ENCODE data around the gene ADIPOQ. TPM values are rescaled to one million over a fixed set of nuclear protein-coding genes. Genes with fewer than 3 reads are reported as not detected.
"Not testable (repeated sequence)": the region's sequence is repeated elsewhere in the genome, so short reads cannot be mapped to it uniquely, and the experiment has no call there.

ADIPOQ gene
- total RNA-seq, 1 donor from 2014 or later, result not detected

GRCh38 chr3:186841620-186842019 is 890 bp upstream of the ADIPOQ start:
- intact Hi-C loops (cut with micrococcal nuclease), result no loop called here
- peak; percentile 28 for DNase-seq
- Mint-ChIP-seq H3K27me3 (peaks cover 22% of the 10 kb centered on the region), H3K4me1 (no peaks in the 10 kb centered on the region), H3K27ac (no peak overlapping the region), H3K4me3 (no peak overlapping the region), H3K9me3 (no peaks in the 10 kb centered on the region), H3K36me3 (ENCODE audit: low read depth) (no peaks in the 10 kb centered on the region)

GRCh38 chr3:186843039-186843432 is 526 bp downstream of the ADIPOQ start:
- Mint-ChIP-seq H3K36me3 (ENCODE audit: low read depth) (no peaks in the 10 kb centered on the region), H3K9me3 (no peaks in the 10 kb centered on the region)

GRCh38 chr3:186844908-186845307 is 2.4 kb downstream of the ADIPOQ start:
- Mint-ChIP-seq H3K36me3 (ENCODE audit: low read depth) (no peaks in the 10 kb centered on the region), H3K4me1 (peaks cover 8% of the 10 kb centered on the region), H3K27ac (no peak overlapping the region), H3K4me3 (no peak overlapping the region), H3K27me3 (peaks cover 26% of the 10 kb centered on the region), H3K9me3 (no peaks in the 10 kb centered on the region)
- intact Hi-C loops (cut with micrococcal nuclease), result loop anchor here (5.0 kb wide), 3 partner anchors 37 to 267 kb away; no protein-coding TSS in a partner anchor
- DNase-seq, result peak; percentile 42

More at GRCh38 chr3:186843039-186843432, 526 bp downstream of the ADIPOQ start:
- intact Hi-C loops (cut with micrococcal nuclease), result no loop called here
- peak; percentile 44 for DNase-seq
- Mint-ChIP-seq H3K4me3 (no peak overlapping the region), H3K4me1 (peaks cover 3% of the 10 kb centered on the region), H3K27me3 (peaks cover 29% of the 10 kb centered on the region), H3K27ac (no peak overlapping the region)

- intact Hi-C loops (cut with micrococcal nuclease), result loop anchor here (5.0 kb wide), 3 partner anchors 37 to 267 kb away; no protein-coding TSS in a partner anchor
- no peaks in the 10 kb centered on the region for H3K9me3 Mint-ChIP-seq
- no peak overlapping the region for H3K27ac Mint-ChIP-seq
- no peak overlapping the region for H3K4me3 Mint-ChIP-seq
- no peaks in the 10 kb centered on the region for H3K36me3 Mint-ChIP-seq (ENCODE audit: low read depth)
- H3K4me1 Mint-ChIP-seq, result peaks cover 8% of the 10 kb centered on the region
- DNase-seq, result peak; percentile 49
- peaks cover 26% of the 10 kb centered on the region for H3K27me3 Mint-ChIP-seq
Observed at GRCh38 chr3:186845756-186846155, 3.2 kb downstream of the ADIPOQ start.

- Mint-ChIP-seq H3K4me3 (no peak overlapping the region), H3K27me3 (peaks cover 26% of the 10 kb centered on the region), H3K36me3 (ENCODE audit: low read depth) (no peaks in the 10 kb centered on the region), H3K9me3 (no peaks in the 10 kb centered on the region), H3K4me1 (peaks cover 13% of the 10 kb centered on the region), H3K27ac (no peak overlapping the region)
- peak; percentile 29 for DNase-seq
- intact Hi-C loops (cut with micrococcal nuclease), result loop anchor here (5.0 kb wide), 3 partner anchors 35 to 265 kb away; no protein-coding TSS in a partner anchor
Observed at GRCh38 chr3:186847437-186847836, 4.9 kb downstream of the ADIPOQ start.

- intact Hi-C loops (cut with micrococcal nuclease), result loop anchor here (1.0 to 5.0 kb wide), 9 partner anchors 33 to 316 kb away; partner anchors contain the start of gene ST6GAL1
- DNase-seq, result peak; percentile 73
- Mint-ChIP-seq H3K27ac (peak overlapping the region; percentile 2), H3K9me3 (peaks cover 5% of the 10 kb centered on the region), H3K27me3 (peaks cover 22% of the 10 kb centered on the region), H3K4me3 (no peak overlapping the region), H3K4me1 (peaks cover 15% of the 10 kb centered on the region), H3K36me3 (ENCODE audit: low read depth) (no peaks in the 10 kb centered on the region)
Observed at GRCh38 chr3:186849374-186849975, 7.0 kb downstream of the ADIPOQ start.

GRCh38 chr3:186851835-186852234 is 9.3 kb downstream of the ADIPOQ start:
- H3K9me3 Mint-ChIP-seq; H3K36me3 Mint-ChIP-seq (ENCODE audit: low read depth); H3K4me3 Mint-ChIP-seq; H3K27me3 Mint-ChIP-seq; intact Hi-C loops (cut with micrococcal nuclease); DNase-seq; H3K27ac Mint-ChIP-seq: not testable (repeated sequence)
- peaks cover 14% of the 10 kb centered on the region for H3K4me1 Mint-ChIP-seq

GRCh38 chr3:186852994-186853393 is 10.5 kb downstream of the ADIPOQ start:
- Mint-ChIP-seq H3K27ac (no peak overlapping the region), H3K4me1 (peaks cover 12% of the 10 kb centered on the region), H3K4me3 (no peak overlapping the region), H3K27me3 (peaks cover under 1% of the 10 kb centered on the region), H3K36me3 (ENCODE audit: low read depth) (no peaks in the 10 kb centered on the region), H3K9me3 (peaks cover 5% of the 10 kb centered on the region)
- DNase-seq, result peak; percentile 48
- intact Hi-C loops (cut with micrococcal nuclease), result no loop called here

- peaks cover 12% of the 10 kb centered on the region for H3K4me1 Mint-ChIP-seq
- DNase-seq, result peak; percentile 47
- intact Hi-C loops (cut with micrococcal nuclease), result no loop called here
- no peak overlapping the region for H3K4me3 Mint-ChIP-seq
- peaks cover 1% of the 10 kb centered on the region for H3K36me3 Mint-ChIP-seq (ENCODE audit: low read depth)
- no peak overlapping the region for H3K27ac Mint-ChIP-seq
- no peaks in the 10 kb centered on the region for H3K27me3 Mint-ChIP-seq
- H3K9me3 Mint-ChIP-seq, result peaks cover 5% of the 10 kb centered on the region
Observed at GRCh38 chr3:186854146-186854545, 11.6 kb downstream of the ADIPOQ start.

- no peaks in the 10 kb centered on the region for H3K27me3 Mint-ChIP-seq
- no peak overlapping the region for H3K4me3 Mint-ChIP-seq
- no peak overlapping the region for H3K27ac Mint-ChIP-seq
- H3K36me3 Mint-ChIP-seq (ENCODE audit: low read depth), result peaks cover 6% of the 10 kb centered on the region
- intact Hi-C loops (cut with micrococcal nuclease), result no loop called here
- DNase-seq, result peak; percentile 34
- H3K4me1 Mint-ChIP-seq, result peaks cover 12% of the 10 kb centered on the region
- H3K9me3 Mint-ChIP-seq, result peaks cover 10% of the 10 kb centered on the region
Observed at GRCh38 chr3:186854954-186855353, 12.4 kb downstream of the ADIPOQ start.

GRCh38 chr3:186857743-186858142 is 15.2 kb downstream of the ADIPOQ start:
- Mint-ChIP-seq H3K36me3 (ENCODE audit: low read depth) (peaks cover 7% of the 10 kb centered on the region), H3K27me3 (no peaks in the 10 kb centered on the region), H3K9me3 (peaks cover 10% of the 10 kb centered on the region), H3K27ac (no peak overlapping the region), H3K4me3 (no peak overlapping the region), H3K4me1 (peaks cover 21% of the 10 kb centered on the region)
- no peak for DNase-seq
- intact Hi-C loops (cut with micrococcal nuclease), result no loop called here

GRCh38 chr3:186865215-186865853 is 22.8 kb downstream of the ADIPOQ start:
- H3K9me3 Mint-ChIP-seq; intact Hi-C loops (cut with micrococcal nuclease); H3K36me3 Mint-ChIP-seq (ENCODE audit: low read depth); H3K4me3 Mint-ChIP-seq; DNase-seq; H3K27me3 Mint-ChIP-seq; H3K27ac Mint-ChIP-seq: not testable (repeated sequence)
- H3K4me1 Mint-ChIP-seq, result peaks cover 29% of the 10 kb centered on the region

GRCh38 chr3:186866095-186866494 is 23.6 kb downstream of the ADIPOQ start:
- Mint-ChIP-seq H3K9me3 (peaks cover 12% of the 10 kb centered on the region), H3K4me1 (peaks cover 30% of the 10 kb centered on the region)
- H3K27ac Mint-ChIP-seq; H3K36me3 Mint-ChIP-seq (ENCODE audit: low read depth); H3K4me3 Mint-ChIP-seq; intact Hi-C loops (cut with micrococcal nuclease); DNase-seq; H3K27me3 Mint-ChIP-seq: not testable (repeated sequence)

- Mint-ChIP-seq H3K4me3 (no peak overlapping the region), H3K9me3 (peaks cover 16% of the 10 kb centered on the region), H3K4me1 (peaks cover 30% of the 10 kb centered on the region), H3K36me3 (ENCODE audit: low read depth) (peaks cover 2% of the 10 kb centered on the region), H3K27me3 (no peaks in the 10 kb centered on the region), H3K27ac (peak overlapping the region; percentile 34)
- intact Hi-C loops (cut with micrococcal nuclease), result no loop called here
- peak; percentile 26 for DNase-seq
Observed at GRCh38 chr3:186869253-186870100, 27.0 kb downstream of the ADIPOQ start.
